Heart left ventricle (tissue), 16 donors: ENCODE measurements around the gene SIK1. TPM values are rescaled to one million over a fixed set of nuclear protein-coding genes. Genes with fewer than 3 reads are reported as not detected.

Experiments
- ATAC-seq, 4 donors: fragments of 200-7000 bp; cut with Tn5 transposase; one replicate each; pipeline ENCODE4 v1.9.1; 2020 to 2022; ENCODE audit warnings: moderate library complexity in 4 of 4, mild to moderate bottlenecking in 3 of 4, moderate number of reproducible peaks in 1 of 4
- DNase-seq, 5 donors: peaks; one replicate each; pipeline ENCODE4 v3.0.0-alpha.2; 2020
- H3K27ac ChIP-seq, 12 donors: fragments of 200-600 bp; sonication (generic) in 4 of 12; one replicate each; pipeline versions ENCODE4 v1.5.0 to v1.8.0; 2016 to 2022; ENCODE audit warnings: mild to moderate bottlenecking in 2 of 12
- H3K27me3 ChIP-seq, 9 donors: fragments of 200-600 bp; sonication (generic) in 2 of 9; one replicate each; pipeline versions ENCODE4 v1.5.1 to v1.8.0; 2016 to 2022; ENCODE audit warnings: mild to moderate bottlenecking in 3 of 9
- H3K36me3 ChIP-seq, 9 donors: fragments of 200-600 bp; sonication (generic) in 2 of 9; one replicate each; pipeline versions ENCODE4 v1.5.0 to v1.8.0; 2018 to 2022; ENCODE audit warnings: mild to moderate bottlenecking in 2 of 9
- H3K4me1 ChIP-seq, 12 donors: fragments of 200-600 bp; sonication (generic) in 4 of 12; one replicate each; pipeline versions ENCODE4 v1.5.0 to v1.8.0; 2016 to 2022; ENCODE audit warnings: mild to moderate bottlenecking in 3 of 12
- H3K4me3 ChIP-seq, 12 donors: fragments of 200-600 bp; sonication (generic) in 4 of 12; one replicate each; pipeline versions ENCODE4 v1.5.0 to v1.8.0; 2017 to 2022; ENCODE audit warnings: mild to moderate bottlenecking in 9 of 12, moderate library complexity in 4 of 12
- H3K9me3 ChIP-seq, 12 donors: fragments of 200-600 bp; sonication (generic) in 4 of 12; one replicate each; pipeline versions ENCODE4 v1.5.0 to v1.8.0; 2016 to 2022; ENCODE audit warnings: mild to moderate bottlenecking in 1 of 12
- CTCF ChIP-seq, 12 donors: fragments of 200-600 bp; sonication (generic) in 4 of 12; IDR thresholded peaks; one replicate each; pipeline versions ENCODE4 v1.5.0 to v1.8.0; 2018 to 2022; ENCODE audit warnings: antibody characterized with exemption in 12 of 12, mild to moderate bottlenecking in 5 of 12
- POLR2A ChIP-seq, 2 donors: fragments of 450-650 bp; IDR thresholded peaks; one replicate each; pipeline ENCODE4 v1.6.1; 2017; ENCODE audit warnings: antibody characterized with exemption in 2 of 2, mild to moderate bottlenecking in 2 of 2, moderate library complexity in 2 of 2
- WGBS, 4 donors: extraction: QIAGEN DNeasy Blood & Tissue Kit in 2 of 4; methylation state at CpG; one replicate each; pipeline versions ENCODE4 v1.1.5 to v1.1.7; 2013 to 2018; 5-methylcytosine and 5-hydroxymethylcytosine counted together
- intact Hi-C, 10 donors: fragments of 100-400 bp; cut with DNase I; formaldehyde crosslinking; loops; one replicate each; pipeline versions ENCODE4 v1.11.1 to v1.14.2; 2022
- polyA plus RNA-seq, 2 donors: library from polyadenylated mRNA; stranded (reverse); fragments of 200-250 nt; gene quantifications; one replicate each; pipeline ENCODE4 v1.2.3, GENCODE V29; 2013
- total RNA-seq, 9 donors: library from RNA; depleted of rRNA in 2 of 9; stranded (reverse); fragments of >200 nt in 2 of 9; fragmentation: NEBNext Ultra II Directional in 3 of 9; extraction: Animal tissue kit (Norgen Biotek cat#: 25700) in 3 of 9; gene quantifications; one replicate each; pipeline versions ENCODE4 v1.1.0 to v1.2.4, GENCODE V29; 2016 to 2023
- donor health status: ischemic (EF 13 %, LVEDD 7.1; RV severe dilation, severe dysfunction).
- donor health status: healthy with polysubstance abuse.
- donor health status: DM: no; HTN: yes; CAD: no.
- donor health status: DM: no; HTN: no; CAD: no.
- donor health status: ischemic (EF 25% LVEDD 6.9; RV normal size, moderate dysfunction).
- donor health status: ischemic (EF 25% LVEDD 5.7; RV mildly dilated, moderate dysfunction).
- donor health status: healthy.
- donor health status: DM: yes; HTN: yes; CAD: no.
- donor health status: ischemic (EF 35%, LVEDD 5.7; RV mildly dilated, moderate dysfunction).
- donor health status: nonischemic (EF 11% LVEDD 7.7; RV severe dilation, severe dysfunction).
- donor health status: DM: yes; HTN: yes; CAD: no.
- donor health status: PGD.
- donor health status: ischemic (EF 29% LVEDD 5.4; RV normal size, mild dysfunction).
- donor health status: nonischemic (EF 23%, LVEDD 6.1; RV moderate dilation, normal function).

The SIK1 gene
- total and polyA plus RNA-seq, 11 donors = 0.38 to 53.5 (median 5.4) TPM

GRCh38 chr21:43375837-43376477, 51.0 kb downstream of the SIK1 start:
- no peak for ATAC-seq
- WGBS, 4 donors = 91 to 96% (median 93%) methylated on average over 15 to 21 of the region's 21 CpGs
- Histone ChIP-seq H3K4me1 (no peaks in the 10 kb centered on the region), H3K4me3 (no peak overlapping the region), H3K27me3 (no peaks in the 10 kb centered on the region), H3K36me3 (no peaks in the 10 kb centered on the region), H3K27ac (no peak overlapping the region), H3K9me3 (no peaks in the 10 kb centered on the region)
- DNase-seq = peak in 2 of 5 donors; percentile 11 to 39
- intact Hi-C loops = loop anchor here in 1 of 10 donors (10.0 kb wide), 1 partner anchor 61 kb away; no protein-coding TSS in a partner anchor
- TF ChIP-seq POLR2A (IDR thresholded peaks at IDR 0.05) (no peak), CTCF (IDR thresholded peaks at IDR 0.05) (no peak)

GRCh38 chr21:43375006-43375836, 51.7 kb downstream of the SIK1 start:
- peak in 1 of 5 donors; percentile 34 for DNase-seq
- H3K27ac ChIP-seq = no peak overlapping the region
- intact Hi-C loops = loop anchor here in 1 of 10 donors (10.0 kb wide), 1 partner anchor 60 kb away; no protein-coding TSS in a partner anchor
- ATAC-seq = no peak
- WGBS, 4 donors = 88 to 93% (median 92%) methylated on average over 14 to 17 of the region's 17 CpGs
- H3K9me3 ChIP-seq = no peaks in the 10 kb centered on the region
- H3K4me1 ChIP-seq = no peaks in the 10 kb centered on the region
- no peaks in the 10 kb centered on the region for H3K27me3 ChIP-seq
- no peaks in the 10 kb centered on the region for H3K36me3 ChIP-seq
- H3K4me3 ChIP-seq = no peak overlapping the region
- TF ChIP-seq CTCF (IDR thresholded peaks at IDR 0.05) = no peak
- no peak for TF ChIP-seq POLR2A (IDR thresholded peaks at IDR 0.05)

GRCh38 chr21:43374228-43374885, 52.6 kb downstream of the SIK1 start:
- H3K4me1 ChIP-seq = peaks cover 0 to 6% (median 0%) of the 10 kb centered on the region in 12 donors
- DNase-seq = peak in 1 of 5 donors; percentile 29
- WGBS, 4 donors = 95 to 98% (median 97%) methylated on average over 15 to 16 of the region's 16 CpGs
- intact Hi-C loops = loop anchor here in 1 of 10 donors (10.0 kb wide), 1 partner anchor 60 kb away; no protein-coding TSS in a partner anchor
- no peak for TF ChIP-seq POLR2A (IDR thresholded peaks at IDR 0.05)
- TF ChIP-seq CTCF (IDR thresholded peaks at IDR 0.05) = no peak
- H3K27me3 ChIP-seq = no peaks in the 10 kb centered on the region
- H3K27ac ChIP-seq = no peak overlapping the region
- no peaks in the 10 kb centered on the region for H3K9me3 ChIP-seq
- no peak overlapping the region for H3K4me3 ChIP-seq
- no peaks in the 10 kb centered on the region for H3K36me3 ChIP-seq
- no peak for ATAC-seq
